ENCODE results near the gene YIPF6.
"Not testable (repeated sequence)": the region's sequence is repeated elsewhere in the genome, so short reads cannot be mapped to it uniquely, and the experiment has no call there.

Gene YIPF6

DNA sequence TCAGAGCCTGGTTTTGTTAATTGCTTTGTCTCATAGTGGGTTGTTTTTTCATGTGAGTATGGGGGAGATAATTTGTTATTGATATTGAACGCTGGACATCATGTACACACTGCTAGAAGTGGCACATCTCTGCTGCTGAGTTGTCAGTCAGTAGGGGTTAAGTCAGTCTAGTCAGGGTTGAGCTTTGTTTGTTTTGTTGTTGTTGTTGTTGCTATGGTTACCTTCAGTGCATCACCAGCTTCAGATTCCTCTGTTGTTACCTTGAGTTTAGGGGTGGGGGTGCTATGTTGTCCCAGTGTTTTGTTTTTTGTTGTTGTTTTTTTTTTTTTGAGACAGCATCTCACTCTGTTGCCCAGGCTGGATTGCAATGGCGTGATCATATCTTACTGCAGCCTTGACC is 9.9 kb downstream of the YIPF6 start:
- no peak for DNase-seq

DNA sequence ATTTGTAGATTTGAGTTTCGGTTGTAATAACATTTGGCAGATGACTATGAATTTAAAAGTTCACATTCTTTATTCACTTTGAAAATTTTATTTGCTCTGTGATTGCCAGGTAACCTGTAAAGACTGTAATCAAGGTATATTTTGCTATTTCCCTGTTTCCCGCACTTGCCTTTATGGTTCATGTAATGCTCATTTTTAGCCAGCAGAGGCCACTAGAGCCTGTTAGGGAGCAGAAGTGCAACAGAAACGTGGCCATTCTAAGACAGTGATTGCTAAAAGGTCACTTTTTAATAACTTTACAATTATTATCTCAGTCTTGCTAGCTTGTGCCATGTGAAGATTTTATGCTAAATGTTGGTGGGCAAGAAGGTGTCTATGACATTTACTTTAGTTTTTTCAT is 12.4 kb downstream of the YIPF6 start:
- no peak for DNase-seq

DNA sequence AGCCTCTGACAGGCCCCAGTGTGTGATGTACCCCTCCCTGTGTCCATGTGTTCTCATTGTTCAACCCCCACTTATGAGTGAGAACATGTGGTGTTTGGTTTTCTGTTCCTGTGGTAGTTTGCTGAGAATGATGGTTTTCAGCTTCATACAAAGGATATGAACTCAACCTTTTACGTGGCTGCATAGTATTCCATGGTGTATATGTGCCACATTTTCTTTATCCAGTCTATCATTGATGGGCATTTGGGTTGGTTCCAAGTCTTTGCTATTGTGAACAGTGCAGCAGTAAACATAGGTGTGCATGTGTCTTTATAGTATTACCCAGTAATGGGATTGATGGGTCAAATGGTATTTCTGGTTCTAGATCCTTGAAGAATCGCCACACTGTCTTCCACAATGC is 25.8 kb downstream of the YIPF6 start:
- not testable (repeated sequence) for DNase-seq

DNA sequence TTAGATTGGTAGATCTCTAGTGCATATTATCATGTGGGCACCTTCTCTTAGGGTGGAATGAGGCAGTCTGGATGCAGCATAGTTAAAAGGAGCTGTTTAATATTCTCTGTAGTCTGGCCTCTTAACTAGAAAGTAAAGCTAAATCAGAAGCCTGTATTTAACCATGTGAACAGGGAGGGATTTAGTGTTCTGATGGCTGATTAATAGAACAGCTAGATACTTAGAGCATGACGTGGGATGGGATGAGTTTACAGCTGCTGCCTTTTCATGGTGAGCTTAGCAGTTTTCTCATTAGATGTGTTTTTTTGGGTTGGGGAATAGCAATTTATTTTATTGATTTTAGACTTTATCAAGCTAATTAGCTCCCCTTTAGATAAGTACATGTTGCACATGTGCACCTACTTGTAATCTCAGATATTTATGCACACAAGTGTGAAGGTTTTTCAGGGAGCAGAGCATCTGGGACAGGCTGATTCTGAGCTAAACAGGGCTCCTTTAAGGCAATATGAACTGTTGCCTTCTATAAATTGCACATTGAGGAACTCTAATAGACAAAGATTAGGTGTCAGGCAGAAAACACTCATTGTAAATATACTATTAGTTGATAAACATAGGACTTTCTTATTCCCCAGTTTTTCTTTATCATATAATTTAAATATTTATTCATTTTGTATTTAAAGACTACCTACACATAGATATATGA is 34.1 kb downstream of the YIPF6 start:
- DNase-seq, result no peak

DNA sequence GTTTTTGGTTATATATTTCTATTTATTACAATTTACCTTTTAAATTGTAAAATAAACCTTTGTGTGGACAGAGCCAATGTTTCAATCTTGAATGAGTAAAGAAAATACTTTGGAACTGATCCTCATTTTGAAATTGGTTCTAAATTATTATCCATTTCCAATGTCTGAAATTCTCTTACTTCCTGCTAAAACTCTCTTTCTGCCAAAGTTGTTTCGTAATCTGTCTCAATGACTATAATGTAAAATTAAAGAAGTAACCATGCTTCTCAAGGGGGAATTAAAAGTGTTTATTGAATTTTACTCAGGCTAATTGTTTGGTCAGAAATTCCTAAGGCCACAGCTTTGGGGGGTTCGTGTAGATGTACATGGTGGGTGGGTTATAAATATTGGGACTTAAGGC is 34.8 kb downstream of the YIPF6 start:
- no peak for DNase-seq

DNA sequence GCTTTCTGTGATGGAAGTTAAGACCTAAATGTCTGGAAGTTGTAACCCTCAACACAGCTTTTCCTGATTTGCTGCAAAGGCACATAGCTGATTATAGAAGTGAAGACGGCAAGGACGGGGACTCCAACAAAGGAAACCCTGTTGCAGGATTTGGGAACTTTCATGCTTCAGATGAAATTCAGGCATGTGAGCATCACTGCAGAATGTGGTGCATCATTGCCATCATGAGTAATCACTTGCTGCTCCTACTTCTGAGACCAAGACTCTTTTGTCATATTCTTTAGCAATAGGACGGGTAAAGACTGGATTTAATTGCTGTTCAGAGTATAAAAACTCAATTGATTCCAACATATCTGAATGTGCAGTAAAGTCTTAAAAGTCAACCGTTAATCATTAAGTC is 35.8 kb downstream of the YIPF6 start:
- no peak for DNase-seq

DNA sequence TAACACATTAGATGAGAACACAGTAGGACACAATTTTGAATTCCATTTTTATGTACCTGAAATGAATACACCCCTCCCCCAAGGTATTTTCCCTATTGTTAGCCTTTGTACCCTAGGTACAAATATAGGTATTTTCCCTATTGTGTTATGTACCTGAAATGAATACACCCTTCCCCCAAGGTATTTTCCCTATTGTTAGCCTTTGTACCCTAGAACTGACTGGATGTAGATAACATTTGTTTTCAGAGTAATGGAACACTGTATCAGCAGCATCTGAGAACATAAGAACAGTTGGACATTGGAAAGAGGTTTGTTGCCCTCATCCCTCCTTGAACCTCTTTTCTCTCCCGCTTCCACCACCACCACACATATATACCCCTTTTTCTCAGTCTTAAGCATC is 37.6 kb downstream of the YIPF6 start:
- DNase-seq, result no peak

DNA sequence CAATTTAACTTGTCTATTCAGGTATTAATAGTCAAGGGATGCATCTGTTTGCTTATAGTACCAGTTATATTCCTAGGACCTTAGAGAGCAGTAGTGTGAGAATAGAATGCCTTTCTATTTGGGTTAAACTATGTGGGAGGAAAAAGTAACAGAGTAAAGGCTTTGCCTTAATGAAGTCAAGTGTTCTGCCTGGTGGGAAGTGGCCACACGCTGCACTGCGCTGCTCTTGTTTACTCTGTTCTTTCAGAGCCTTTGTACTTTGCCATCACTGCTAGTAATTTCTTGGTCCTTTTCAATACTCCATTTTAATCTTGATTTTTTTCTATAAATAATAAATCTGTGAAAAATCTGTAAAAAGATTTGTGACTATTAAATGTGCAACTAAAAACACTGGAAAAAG is 38.0 kb downstream of the YIPF6 start:
- no peak for DNase-seq

DNA sequence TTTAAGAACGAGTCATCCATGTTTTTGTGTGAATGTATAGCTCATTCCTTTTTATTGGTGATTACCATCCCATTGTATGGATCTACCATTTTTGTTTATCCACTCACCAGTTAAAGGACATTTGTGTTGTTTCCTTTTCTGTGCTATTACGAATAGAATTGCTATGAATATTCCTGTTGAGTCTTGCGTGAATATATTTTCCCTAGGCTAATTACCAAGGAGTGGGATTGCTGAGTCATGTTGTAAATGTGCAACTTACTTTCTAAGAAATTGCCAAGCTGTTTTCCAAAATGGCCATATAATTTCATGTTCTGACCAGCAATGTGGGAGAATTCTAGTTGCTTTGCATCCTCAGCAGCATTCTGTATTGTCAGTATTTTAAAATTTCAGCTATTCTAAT is 51.3 kb downstream of the YIPF6 start:
- no peak for DNase-seq

DNA sequence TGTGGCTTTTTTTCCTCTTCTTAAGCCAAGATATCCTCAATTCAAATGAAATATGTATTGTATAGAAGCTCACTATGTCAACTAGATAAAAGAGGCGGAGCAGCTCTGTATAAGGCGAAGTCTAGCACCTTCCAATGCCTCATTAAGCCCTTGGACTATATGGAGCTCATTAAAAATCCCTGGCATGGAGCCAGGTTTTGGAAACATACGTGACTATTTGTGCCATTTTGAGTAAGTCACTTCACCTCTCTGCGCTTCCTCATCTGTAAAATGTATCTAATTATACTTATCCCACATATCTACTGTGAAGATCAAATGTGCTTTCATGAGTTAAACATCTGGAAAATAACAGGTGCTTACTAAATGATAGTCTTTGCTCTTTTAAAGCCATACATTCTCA is 57.2 kb downstream of the YIPF6 start:
- no peak for DNase-seq

DNA sequence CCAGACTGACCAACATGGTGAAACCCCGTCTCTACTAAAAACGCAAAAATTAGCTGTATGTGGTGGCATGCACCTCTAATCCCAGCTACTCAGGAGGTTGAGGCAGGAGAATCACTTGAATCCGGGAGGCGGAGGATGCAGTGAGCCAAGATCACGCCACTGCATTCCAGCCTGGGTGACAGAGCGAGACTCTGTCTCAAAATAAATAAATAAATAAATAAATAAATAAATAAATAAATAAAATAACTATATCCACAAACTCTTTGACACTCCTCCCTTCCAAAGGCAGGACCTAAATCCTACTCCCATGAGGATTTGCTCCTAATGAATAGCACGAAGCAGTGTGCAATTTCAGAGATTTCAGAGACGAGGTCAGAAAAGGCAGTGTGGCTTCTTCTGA is 58.3 kb downstream of the YIPF6 start:
- not testable (repeated sequence) for DNase-seq

DNA sequence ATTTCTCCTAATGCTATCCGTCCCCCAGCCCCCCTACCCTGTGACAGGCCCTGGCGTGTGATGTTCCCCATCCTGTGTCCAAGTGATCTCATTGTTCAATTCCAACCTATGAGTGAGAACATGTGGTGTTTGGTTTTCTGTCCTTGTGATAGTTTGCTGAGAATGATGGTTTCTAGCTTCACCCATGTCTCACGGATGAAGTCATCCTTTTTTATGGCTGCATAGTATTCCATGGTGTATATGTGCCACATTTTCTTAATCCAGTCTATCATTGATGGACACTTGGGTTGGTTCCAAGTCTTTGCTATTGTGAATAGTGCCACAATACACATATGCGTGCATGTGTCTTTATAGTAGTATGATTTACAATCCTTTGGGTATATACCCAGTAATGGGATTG is 61.1 kb downstream of the YIPF6 start:
- not testable (repeated sequence) for DNase-seq

DNA sequence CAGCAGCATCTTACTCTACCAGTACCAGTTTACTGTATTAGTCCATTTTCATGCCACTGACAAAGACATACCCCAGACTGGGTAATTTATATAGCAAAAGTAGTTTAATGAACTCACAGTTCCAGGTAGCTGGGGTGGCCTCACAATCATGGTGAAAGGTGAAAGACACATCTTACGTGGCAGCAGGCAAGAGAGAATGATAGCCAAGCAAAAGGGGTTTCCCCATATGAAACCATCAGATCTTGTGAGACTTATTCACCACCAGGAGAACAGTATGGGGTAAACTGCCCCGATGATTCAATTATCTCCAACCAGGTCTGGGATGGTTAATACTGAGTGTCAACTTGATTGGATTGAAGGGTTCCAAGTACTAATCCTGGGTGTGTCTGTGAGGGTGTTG is 69.3 kb downstream of the YIPF6 start:
- no peak for DNase-seq

DNA sequence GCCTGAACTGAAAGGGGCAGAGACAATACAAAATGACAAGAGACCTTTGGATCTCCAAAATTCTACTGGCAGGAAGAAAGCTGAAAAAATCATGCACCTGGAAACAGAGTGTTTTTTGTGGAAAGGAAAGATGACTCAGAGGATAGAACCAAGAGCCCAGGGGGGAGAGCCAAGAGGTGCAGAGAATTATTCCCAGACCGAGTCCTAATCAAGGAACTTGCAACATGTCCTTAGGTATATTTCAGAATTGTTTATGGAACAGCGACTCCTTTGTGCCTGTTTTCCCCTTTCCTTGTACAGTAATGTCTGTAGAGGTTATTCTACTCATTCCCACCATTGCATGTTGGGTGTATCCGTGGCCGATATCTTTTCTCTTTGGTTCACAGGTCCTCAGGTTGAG is 71.7 kb downstream of the YIPF6 start:
- no peak for DNase-seq

DNA sequence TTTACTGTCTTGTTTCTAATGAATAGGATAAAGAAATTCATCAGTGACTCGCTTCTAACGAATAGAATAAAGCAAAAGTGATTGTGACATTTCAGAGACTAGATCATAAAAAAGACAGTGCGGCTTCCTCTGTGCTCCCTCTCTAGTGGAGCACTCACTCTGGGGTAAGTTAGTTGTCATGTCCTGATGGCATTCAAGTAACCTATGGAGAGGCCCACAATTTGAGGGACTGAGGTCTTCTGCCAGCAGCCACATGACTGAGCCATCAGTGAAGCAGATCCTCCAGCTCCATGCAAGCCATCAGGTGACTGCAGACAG is 72.4 kb downstream of the YIPF6 start:
- no peak for DNase-seq

DNA sequence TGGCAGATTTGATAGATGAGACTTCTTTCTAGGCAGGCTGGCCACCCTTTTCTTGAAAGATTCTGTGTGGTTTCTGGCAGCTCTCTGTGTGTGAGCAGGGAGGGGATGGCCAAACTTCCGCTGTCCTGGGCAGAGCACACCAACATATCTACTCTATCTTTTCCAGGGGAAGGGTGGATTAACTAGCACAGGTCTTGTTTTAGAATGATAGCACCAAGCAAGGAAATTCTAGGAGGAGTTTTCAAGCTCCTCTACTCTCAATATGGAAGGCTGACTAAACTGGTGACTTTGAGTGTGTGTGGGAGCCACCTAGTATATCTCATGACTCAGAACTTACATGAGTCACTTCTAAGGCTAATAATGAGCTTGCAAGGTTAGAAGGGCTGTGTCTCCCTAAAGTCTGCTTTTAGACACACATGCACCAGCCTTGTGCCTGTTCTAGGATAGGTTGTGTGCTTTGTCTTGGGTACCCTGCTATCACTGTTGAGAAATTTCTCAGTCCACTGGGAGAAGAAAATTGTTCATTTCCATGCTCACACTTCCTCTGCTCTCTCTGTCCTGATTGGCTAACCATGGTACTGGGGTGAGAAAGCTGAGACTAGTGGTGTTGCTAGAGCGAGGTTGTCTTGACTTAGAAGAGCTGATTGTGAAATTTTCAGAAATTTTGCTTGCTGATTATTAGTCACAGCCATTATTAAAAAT is 72.9 kb downstream of the YIPF6 start:
- DNase-seq, result no peak

DNA sequence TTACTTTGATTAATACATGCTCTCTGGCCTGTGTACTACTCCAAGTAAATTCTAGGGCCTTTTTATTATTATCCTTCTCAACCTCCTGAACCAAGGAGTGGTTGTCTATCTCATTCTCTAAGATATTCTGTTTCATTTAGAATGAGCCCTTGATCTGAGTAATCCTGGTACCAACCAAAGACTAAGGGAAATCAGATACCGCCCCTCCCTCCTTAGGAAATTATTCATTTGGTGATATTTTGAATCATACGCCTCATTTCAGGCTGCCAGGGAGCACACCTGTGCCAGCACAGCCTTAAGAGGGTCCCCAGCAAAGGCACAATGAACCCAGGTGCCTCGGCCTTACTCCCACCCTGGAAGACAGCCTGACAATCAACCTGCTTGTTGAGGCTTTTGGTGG is 75.4 kb downstream of the YIPF6 start:
- no peak for DNase-seq

DNA sequence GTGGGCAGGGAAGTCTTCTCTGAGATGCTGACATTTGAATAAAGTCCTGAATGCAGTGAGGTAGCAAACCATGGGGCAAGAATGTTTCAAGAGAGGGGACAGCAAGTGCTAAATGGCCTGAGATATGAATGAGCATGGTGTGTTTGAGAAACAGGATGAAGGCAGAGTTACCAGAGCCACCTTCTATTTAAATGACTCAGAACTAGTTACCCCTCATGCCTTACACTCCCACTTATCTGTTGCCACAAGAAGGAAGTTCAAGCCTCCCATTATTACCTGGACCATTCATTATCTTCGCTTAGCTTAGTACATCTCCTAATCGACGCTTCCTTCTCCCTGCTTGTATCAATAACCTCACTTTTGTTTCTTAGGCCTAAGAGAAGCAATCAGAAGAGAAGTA is 81.0 kb downstream of the YIPF6 start:
- DNase-seq, result no peak

DNA sequence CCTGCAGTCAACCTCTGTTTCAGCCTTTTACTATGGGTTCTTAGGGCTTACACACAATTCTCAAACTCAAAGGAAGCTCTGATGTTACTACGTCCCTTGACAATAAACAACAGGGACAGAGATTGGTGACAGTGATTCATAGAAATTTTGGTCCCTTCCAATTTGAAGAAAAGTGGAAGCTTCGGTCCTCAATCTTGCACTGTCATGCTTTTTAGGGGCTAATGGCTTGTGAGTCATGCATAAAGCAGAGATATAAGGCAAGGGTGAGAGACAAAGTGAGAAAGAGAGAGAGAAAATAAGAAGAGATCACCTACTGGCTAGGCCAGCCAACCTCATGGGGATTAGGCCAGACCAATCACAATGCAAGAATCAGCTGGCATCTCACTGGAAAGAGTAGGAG is 85.4 kb downstream of the YIPF6 start:
- DNase-seq, result no peak
